Kidney tubule cell (primary cell): ENCODE results near the gene FFAR3.
"Not testable (repeated sequence)": the region's sequence is repeated elsewhere in the genome, so short reads cannot be mapped to it uniquely, and the experiment has no call there.

ENCODE experiments used
- DNase-seq: peaks from one replicate; pipeline ENCODE4 v3.0.0-alpha.2; 2018; ENCODE audit warnings: low spot score

The FFAR3 gene

GRCh38 chr19:35377656-35378055, 19.4 kb downstream of the FFAR3 start:
- no peak for DNase-seq

DNA sequence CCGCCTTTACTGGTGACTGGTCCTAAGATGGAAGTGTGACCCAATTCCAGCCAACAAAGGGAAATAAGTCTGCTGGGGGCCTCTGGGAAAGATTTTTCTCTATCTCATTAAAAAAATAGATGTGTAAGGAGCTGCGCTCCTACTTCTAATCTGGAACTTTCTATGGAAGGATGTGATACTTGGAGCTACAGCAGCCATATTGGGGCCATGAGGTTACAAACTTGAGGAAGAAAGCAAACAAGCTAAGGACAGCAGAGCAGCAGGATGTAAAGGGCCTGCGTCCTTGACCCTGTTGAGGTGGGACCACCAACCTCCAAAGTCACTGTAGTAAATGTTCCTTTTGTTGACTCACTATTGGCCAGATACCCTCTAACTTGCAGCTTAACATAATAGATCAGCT, 20.1 kb downstream of the FFAR3 start:
- DNase-seq: no peak

- DNase-seq: not testable (repeated sequence)
These were observed 21.3 kb downstream of the FFAR3 start for GRCh38 chr19:35379545-35379944.

DNA sequence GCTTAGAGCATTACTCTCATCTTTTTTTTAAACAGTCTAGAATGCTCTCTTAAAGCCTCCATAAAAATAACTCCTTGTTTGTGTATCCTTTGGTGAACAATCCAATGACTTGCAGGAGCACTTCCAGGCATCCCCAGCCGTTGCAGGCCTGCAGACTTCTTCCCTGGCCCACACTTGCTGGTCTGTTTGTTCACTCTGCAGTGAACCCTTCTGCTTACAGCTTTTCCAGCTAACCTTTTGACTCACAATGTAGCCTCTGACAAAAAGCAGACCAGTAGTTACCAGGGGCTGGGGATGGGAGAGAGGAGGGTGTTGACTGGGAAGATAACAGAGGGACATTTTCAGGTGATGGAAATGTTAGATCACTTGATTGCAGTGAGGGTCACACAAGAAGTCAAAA, 21.7 kb downstream of the FFAR3 start:
- DNase-seq: no peak

DNA sequence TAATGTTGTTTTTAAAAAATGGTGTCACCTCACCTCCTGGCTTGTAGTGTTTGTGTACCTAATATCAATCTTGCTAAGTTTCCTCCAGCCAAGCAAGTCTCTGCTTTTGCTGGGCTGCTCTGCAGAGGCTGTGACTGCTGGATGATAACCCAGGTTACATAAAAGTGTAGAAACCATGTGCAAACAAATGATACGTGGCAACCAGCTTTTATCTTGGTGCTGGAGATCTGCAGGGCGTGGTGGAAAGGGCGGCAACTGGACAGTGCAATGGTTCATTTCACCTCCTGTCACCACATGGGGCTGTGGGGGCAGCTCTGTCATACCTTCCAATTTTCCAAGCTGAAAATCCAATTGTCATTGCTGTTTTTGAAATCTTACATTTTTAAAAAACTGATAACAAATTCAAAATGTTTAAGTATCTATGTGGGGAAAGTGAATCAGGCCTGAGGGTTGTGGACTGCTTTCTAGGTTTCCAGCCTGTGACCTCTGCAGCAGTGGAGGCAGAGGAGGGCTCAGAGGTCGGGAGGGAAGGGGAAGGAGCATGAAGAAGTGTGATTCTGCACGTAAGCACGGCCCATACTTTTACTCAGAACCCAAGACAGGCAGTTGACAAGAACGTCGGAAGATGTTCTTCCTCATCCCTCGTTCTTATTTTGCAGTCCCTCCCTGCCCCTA, 22.3 kb downstream of the FFAR3 start:
- no peak for DNase-seq

- no peak for DNase-seq
These were observed 23.1 kb downstream of the FFAR3 start for GRCh38 chr19:35381318-35381717.

DNA sequence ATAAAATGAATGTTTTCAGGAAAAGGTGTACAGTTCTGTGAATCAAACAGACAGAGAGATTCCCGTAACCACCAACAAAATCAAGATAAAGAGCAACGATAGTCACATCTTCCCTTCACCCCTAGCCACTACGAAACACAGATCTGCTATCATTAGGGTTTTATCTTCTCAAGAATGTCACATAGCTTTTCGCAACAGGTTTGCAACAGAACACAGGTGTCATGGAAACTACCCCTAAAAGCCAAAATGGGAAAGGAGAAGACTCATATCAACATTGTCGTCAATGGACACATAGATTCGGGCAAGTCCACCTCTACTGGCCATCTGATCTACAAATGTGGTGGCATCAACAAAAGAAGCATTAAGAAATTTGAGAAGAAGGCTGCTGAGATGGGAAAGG, 23.7 kb downstream of the FFAR3 start:
- DNase-seq: no peak

- DNase-seq: no peak
These were observed 25.3 kb downstream of the FFAR3 start for GRCh38 chr19:35383536-35383935.

DNA sequence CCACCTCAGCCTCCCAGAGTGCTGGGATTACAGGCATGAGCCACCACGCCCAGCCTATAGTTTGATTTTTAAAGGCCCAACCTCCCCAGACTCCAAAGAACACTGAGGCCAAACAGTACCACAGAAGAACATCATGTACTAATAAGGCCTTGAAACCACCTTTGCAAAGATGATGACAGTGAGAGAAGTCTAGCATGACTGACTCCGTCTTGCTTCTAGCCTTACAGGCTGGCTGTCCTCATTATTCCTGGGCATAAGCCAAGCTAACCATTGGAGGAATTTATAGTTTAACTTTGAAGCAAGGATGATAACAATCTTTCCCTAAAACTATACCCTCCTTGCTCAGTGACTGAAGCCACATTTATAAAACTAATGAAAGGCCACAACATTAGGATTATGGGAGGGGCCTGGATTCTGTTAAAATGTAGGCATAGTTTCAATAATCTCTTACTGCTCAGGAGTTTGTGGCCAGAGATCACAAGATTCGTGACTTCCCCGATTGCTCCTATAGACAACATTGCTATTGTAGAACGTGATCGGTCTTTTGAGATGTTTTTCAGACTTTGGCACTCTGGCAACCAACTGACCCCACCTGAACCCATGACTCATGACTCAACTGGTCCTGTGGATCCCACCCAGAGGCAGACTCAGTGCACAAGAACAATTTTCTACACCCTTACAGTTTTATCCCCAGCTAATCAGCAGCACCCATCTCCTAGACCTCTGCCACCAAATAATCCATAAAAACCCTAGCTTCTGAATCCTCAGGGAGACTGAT, 30.2 kb downstream of the FFAR3 start:
- DNase-seq: no peak

DNA sequence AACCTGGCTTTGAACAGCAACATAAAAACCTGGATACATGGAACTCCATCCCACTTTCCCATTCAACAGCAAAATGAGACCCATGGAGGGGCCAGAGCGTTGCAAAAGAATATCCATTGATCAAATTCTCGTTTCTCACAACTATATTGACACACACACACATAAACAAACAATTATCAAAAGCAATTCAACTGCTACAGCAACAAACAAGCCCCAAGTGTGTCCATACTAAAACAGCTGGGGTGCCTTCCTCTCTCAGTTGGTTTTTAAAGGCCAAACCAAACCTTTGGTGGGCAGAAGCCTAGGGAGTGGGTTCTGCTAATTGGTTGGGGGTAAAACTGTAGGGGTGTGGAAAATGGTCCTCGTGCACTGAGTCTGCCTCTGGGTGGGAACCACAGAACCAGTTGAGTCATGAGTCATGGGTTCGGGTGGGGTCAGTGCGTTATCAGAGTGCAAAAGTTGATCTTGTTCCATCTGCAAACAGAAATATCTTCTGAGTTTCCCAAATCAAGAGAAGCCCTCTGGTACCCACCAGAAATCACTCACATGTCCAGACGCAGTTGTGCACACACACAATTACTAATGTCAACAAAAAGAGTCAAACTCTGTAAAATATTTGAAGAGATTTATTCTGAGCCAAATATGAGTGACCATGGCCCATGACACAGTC, 31.1 kb downstream of the FFAR3 start:
- no peak for DNase-seq

- DNase-seq: no peak
These were observed 34.8 kb downstream of the FFAR3 start for GRCh38 chr19:35392742-35393715.

- DNase-seq: no peak
These were observed 37.3 kb downstream of the FFAR3 start for GRCh38 chr19:35395382-35396199.

DNA sequence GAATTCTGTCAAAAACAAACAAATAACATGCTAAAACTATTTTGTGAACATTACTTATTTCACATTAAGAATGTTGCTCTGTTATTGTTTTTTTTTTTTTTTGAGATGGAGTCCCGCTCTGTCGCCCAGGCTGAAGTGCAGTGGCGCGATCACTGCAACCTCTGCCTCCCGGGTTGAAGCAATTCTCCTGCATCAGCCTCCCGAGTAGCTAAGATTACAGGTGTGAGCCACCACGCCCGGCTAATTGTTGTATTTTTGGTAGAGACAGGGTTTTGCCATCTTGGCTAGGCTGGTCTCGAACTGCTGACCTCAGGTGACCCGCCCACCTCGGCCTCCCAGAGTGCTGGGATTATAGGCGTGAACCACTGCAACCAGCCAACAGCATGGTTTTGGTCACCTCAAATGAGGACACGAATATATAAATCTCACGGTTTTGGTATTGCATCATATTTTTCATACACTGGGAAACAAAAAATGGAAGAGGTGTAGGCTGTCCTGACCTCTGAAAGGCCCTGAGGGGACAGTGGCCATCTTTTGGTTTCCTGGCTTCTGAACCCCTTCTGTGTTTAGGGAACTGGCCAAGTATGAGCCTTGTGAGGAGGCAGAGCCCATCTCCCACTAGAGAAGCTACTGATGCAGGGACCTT, 38.1 kb downstream of the FFAR3 start:
- DNase-seq: no peak

DNA sequence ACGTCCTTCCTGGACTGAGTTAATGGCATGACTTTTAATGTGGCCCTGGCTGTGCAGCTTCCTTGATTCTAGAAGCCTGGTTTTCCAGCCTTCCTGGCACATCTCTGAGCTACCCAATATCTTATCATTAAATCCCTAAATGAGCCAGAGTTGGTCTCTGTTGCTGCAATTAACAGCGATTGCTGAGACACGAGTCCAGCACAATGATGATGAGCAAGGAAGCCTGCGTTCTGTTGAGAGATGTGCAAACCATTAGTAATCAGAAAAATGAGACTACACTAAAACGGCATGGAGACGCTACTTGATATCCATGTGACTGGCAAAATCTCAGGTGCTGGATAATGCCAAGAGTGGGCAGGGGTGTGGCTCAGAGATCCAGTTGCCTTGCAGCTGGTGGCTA, 38.8 kb downstream of the FFAR3 start:
- no peak for DNase-seq

DNA sequence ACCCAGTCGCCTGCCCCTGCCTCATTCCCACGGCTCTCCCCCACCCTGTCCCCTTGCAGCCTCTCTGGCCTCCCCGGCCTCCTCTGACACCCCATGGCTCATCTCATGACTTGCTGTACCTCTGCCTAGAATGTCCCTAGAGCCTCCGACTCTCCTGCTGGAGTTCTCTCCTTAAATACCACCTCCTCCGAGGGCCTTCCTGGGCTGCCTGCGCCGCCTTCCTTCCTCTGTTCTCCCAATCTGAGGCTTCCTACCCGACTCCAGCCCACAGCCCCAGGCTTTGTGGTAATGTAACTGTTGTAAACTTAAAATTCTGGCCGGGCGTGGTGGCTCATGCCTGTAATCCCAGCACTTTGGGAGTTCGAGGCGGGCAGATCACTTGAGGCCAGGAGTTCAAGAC, 40.3 kb downstream of the FFAR3 start:
- DNase-seq: no peak

DNA sequence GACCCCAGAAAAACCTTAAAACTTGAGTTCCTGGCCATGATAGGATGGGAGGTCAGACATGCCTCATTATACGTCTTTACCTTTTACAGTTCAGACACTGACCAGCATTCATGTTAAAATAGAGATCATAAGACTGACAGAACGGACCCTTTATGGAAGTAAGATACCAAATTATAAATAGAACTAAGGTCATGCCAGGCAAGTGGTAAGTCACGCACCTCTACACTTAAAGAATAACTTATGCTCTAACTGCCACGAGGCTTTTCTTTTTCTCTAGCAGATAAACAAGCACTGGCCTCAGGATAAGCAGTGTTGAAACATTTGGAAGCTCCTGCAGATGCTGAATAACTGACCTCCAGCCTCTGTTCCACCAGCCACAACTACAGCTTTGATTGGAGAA, 41.0 kb downstream of the FFAR3 start:
- no peak for DNase-seq

DNA sequence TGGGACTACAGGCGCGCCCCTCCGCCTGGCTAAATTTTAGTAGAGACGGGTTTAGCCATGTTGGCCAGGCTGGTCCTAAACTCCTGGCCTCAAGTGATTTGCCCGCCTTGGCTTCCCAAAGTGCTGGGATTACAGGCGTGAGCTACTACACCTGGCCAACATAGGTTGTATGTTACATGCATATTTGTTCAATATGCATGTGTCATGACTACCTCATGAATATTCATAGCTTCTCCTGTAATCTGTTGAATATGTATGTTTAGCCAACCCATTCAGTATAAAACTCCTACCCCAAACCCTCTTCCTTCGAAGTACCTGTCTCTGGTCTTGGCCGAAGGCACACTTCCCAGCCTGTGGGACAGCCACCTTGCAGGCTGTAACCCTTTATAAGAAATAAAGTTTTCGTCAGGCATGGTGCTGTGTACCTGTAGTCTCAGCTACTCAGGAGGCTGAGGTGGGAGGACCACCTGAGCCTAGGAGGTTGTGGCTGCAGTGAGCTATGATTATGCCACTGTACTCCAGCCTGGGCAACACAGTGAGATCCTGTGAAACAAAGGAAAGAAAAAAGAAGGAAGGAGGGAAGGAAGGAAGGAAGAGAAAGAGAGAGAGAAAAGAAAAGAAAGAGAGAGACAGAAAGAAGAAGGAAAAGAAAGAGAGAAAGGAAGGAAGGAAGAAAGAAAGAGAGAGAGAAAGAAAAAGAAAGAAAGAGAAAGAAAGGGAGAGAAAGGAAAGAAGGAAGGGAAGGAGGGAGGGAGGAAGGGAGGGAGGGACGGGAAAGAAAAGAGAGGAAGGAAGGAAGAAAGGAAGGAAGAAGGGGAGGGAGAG, 41.9 kb downstream of the FFAR3 start:
- no peak for DNase-seq

DNA sequence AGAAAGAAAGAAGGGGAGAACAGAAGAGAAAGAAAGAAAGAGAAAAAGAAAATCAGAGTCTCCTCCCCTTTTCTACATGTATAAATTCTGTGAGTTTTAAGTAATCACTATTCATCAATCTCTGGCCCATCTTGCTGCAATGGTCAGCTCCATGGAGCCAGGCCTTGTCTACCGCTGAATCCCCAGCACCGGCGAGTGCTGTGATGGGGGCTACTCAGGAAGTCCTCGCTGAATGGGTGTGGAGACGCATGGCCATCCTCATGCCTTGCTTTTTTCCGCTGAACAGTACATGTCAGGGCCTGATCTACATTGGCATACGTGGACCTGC, 42.5 kb downstream of the FFAR3 start:
- no peak for DNase-seq

GRCh38 chr19:35401416-35401815, 43.2 kb downstream of the FFAR3 start:
- not testable (repeated sequence) for DNase-seq
